Measurements from ENCODE around the gene PDK2.
A peak's percentile ranks its signal among the peaks of the same experiment; 100 is the strongest.

The PDK2 gene

DNA sequence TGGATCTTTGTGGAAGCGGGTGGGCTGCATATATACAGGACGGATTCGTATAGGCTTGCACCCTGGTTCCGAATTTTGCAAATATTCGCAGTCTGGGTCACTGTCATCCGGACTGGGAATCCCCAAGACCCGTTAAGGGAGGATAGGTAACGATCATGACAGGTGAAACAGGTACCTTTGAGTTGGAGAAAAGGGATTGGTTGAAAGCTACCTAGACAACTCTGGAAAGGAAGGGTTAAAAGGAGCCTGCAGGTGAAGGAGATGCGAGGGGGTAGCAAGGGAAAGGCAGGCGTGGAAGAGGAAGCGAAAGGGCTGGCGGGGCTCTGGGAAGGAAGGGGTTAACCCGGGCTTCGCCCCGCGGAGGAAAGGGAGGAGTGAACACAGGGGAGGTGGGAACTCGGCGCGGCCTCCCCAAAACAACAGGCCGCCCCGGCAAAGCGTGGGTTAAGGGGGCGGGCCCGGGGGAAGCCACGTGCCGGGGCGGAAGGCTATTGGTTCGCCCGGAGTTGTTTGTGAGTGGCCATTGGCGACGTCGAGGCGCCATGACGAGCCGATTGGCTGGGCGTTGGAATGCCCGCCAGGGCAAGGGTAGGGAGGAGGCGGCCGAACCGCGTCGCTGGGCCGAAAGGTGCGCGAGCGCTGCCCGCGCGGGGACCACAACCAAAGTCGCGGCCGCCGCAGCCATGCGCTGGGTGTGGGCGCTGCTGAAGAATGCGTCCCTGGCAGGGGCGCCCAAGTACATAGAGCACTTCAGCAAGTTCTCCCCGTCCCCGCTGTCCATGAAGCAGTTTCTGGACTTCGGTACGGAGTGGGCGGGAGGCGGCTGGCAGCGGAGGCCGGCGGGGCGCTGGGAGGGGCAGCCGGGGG, at the start of gene PDK2:
Gene PDK2, plus strand, starts transcription at position 599 of the 867 bp plus-strand sequence. Its CDS starts 85 bp downstream, at position 684.
- DNase-seq: peak; percentile 78 to 79

DNA sequence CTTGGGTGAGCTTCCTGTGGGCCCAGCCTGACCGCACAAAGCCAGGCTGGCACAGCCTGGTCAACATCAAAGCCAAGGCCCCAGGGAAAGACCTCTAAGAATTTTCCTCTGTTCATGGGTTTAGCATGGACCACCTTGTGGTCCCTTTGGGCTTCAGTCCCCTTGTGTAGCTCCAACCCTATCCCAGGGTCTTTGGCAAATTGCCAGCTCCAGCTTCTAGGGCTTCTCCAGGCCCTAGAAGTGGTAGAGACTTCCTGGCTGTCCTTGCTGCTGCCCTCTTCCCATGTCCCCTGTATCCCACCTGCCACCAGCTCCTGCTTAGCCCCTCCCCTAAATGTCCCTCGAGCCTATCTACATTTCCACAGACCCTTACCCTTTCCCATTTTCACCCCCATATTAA, 49.0 kb upstream of the PDK2 start:
- DNase-seq: no peak

DNA sequence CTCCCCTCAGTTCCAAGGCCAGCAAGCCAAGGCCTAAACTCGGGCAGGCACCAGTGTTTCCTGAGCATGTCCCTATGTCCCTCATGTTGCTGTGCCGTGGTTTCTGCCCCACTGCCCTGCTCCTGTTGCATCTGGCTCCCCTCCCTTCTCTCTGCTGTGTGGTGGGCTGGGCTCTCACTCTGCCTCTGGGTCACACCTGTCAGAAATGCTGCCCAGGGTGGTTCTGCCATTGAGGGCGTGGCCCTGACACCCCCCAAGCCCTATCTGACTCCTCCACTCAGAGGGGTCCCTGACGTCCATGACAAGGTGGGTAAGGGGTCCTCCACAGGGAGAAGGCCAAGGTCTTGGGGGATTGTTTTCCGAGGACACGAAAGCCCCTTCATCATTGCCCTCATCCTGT, 48.5 kb upstream of the PDK2 start:
- DNase-seq: no peak

DNA sequence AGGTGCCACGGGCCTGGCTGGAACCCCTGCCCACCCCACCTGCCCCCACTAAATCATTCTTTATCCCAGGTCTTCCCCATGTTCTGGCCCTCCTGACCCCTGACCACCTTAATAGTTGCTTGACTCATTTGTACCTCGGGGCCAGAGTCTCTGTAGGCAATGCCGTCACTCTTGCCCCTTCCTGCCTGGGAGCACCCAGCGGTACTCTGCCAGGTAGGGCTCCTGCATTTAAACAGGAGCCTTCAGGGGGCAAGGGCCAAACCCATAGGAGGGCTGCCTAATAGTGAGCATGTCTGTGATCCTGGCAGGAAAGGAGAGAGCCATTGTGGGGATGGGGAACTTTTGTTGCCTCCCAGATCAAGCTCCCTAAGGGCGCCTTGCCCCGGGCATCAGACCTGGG, 48.1 kb upstream of the PDK2 start:
- DNase-seq: no peak

DNA sequence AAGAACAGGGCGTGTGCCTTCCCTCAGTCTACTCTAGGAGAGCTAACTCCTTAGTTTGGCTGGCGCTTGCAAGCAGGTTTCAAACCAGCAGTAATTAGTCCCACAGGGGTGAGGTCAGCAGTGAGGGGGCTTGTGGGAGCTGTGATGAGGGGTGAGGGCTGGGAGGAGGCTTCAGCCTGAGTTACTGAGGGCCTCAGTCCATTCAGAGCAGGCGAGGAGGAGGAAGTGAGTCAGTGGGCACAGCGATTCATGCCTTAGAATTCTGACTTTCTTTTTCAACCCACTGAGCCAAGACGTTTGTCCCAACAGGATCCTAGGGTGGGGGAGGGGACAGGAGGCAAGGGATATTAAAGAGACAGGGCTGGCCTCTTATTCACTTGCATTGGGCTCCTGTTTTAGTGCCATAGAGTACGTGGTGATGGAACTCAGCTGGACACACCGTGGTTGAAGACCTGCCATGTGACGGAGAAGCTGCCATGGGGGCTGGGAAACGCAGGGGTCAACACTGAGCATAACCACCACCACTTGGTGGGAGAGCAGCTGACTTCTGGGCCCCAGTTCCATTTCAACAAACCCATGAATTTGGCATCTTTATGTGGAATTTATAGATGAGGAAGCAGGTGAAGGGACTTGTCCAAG, 47.5 kb upstream of the PDK2 start:
- no peak for DNase-seq

DNA sequence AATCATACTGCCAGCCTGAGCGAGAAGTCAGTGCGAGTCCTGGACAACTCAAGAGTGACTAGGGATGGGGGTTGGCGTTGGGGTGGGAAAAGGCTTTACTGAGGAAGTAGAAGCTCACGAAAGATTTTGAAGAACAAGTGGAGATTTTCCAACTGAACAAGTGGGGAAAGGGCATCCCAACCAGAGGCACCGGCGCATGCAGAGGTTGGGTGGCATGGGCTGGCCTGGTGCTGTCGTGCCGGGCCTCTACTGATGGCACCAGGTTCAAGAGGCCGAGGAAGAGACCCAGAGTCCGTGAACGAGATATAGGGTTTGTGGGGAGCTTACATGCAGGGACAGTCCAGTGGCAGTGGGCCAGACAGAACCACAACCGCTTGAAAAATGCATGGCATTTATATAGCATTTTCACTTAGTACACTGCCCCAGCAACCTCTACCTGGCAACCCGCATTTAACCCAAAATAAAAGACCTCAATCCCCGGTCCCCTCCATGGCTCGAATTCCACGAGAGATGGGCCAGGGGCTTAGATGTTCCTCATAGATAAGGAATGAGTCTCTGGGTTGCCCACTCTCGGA, 46.9 kb upstream of the PDK2 start:
- no peak for DNase-seq

DNA sequence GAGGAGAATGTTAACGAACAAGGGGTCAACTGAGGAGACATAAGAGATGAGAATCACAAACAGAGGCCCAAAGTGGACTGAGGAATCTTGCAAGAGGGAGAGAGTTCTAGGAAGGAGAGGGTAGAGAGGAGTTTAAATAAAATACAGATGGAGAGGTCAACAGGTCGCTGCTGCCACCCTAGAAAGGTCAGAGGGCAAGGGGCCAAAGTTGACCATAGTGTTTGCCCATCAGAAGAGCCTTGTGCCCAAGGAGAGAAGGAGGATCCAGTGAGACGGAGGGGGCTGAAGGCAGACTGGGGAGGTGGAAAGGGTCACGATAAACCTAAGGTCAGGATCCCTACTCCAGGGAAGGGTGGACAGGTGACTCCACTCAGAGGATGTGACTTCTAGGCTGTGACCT, 46.2 kb upstream of the PDK2 start:
- no peak for DNase-seq

DNA sequence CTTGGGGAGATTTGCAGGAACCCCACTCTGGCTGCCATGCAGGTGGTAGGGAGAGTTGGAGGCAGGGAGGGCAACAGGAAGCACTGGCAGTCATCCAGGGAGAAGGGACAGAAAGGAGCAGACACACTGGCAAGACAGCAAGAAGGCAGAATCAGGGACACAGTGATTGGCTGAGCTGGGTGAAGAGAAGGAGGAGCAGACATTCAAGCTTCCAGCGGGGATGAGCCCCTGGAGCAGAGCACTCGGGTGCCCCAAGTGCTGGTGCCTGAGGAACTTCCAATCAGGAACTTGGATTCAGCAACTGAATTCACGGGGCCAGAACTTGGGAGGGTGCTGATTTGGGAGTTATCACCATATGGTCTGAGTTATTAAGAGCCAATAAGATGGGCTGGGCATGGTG, 45.5 kb upstream of the PDK2 start:
- DNase-seq: no peak

DNA sequence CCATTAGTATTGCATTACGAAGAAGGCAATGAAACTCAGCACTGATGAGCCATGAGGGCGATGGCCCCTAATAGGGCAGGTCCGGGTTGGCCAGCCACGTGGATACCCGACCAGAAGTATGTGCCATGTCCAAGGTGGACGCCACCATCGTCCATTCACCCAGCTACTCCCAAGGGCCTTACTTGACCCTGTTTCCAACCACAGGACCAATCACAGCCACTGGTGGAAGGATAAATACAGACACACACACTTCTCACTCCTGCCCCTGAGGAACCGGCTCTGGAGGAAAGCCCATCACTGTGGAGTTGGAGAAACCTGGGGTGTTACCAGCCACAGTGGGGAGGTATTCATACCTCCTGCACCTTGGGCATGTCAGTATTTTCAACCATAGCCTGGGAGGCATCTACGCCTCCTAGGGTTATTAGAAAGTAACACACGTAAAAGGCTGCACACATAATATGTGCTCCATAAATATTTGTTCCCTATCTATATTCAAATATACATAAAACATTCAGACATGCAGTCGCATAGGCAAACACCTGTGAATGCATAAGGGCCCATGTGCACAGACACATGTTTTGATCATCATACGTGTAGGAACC, 44.6 kb upstream of the PDK2 start:
- DNase-seq: no peak

DNA sequence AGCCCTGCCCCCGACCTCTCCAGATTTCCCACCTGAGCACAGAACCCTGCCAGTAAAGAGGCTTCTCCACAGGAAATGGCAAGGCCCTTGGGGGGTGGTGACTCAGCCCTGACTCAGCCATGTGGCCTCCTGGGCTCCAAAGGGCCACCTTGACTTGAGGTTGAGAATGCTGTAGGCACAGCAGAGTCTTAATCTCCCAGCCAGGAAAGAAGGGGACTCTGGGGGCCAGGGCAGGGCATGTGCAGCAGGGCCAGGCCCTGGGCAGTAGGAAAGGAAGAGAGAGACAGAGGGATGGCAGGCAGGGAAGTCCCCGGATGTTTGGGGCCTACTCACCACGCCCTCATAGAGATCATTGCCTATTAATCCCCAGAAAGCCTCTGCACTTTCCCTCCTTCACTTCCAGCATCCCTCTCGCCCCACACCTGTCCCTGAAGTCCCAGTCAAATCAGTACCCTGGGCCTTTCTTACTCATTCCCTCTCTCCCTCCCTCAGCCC, 44.0 kb upstream of the PDK2 start:
- no peak for DNase-seq

DNA sequence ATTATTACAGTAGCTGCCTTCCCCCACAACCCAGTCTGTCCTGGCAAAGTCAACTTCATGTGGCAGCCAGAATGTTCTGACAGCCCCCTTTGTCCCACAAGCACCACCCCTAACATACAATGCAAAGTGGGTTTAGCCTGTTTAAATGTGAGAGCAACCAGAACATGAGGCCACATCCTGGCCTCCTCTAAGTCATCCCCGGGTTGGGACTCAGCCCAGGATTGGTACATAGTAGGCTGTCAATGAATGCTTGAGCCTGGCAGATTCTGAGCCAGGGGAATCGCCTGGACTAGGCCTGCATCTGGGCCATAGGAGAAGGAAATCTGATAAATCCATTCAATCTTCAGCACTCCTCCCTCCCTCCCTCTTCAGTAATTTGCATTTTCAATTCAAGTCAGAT, 43.5 kb upstream of the PDK2 start:
- DNase-seq: no peak

DNA sequence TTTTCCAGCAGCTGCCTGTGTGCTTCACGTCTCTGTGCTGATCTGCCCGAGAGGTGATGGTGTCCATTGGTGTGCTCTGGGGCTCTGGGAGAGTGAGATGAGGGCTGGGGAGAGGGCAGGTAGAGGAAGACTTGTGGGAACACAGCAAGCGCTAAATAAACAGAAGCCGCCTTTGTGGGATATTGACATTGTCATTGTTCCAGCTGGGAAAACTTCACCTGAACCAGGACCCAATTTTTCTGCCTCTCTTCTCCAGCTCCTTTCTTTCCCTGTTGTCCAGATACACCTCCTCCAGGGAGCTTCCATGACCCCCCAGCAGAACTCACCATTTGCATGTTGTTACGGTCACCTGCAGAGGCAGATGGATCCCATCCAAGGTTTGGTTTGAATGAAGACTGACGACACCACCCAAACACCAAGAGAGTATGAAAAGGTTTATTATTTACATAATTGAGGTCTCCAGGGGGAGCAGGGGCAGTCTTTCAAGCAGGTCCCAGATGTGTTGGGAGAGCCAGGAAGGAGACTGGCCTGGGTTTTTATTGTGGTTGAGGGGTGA, 42.8 kb upstream of the PDK2 start:
- DNase-seq: no peak

DNA sequence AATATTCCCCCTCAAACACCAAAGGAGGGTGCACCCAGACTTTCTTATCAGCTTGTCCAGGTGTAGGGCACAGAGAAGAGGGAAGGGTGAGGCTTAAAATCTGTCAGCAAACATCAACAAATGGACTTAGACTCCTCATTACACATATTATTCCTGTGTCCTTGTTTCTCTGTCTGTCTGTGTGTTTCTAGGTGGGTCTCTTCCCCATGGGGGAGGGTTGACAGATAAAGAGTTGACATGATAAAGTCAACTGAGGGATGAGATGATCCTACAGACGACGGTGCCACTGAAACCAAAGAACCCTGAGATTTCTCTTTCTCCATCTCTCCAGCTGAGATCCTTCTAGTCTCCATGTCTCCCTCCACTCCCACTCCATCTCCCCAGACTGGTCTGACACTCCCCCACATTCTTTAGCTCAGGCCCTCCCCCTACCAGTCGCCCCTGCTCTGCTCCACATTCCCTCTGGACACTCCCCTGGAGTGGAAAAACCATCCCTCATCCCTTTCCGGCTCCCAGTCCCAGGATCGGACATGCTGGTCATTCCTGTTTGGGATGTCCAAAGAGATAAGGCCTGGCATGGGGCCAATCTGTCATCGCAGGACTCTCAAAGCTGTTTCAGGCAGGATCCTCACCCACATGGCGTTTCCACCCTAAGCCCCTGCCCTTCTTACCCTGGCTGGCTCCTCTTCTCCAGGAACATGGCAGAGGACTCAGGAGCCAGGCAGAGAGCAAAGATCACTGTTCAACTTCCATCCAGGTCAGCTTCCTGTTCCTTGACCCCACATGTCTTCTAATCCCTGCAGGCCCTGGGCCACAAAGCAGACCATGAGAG, 42.1 kb upstream of the PDK2 start:
- DNase-seq: no peak

DNA sequence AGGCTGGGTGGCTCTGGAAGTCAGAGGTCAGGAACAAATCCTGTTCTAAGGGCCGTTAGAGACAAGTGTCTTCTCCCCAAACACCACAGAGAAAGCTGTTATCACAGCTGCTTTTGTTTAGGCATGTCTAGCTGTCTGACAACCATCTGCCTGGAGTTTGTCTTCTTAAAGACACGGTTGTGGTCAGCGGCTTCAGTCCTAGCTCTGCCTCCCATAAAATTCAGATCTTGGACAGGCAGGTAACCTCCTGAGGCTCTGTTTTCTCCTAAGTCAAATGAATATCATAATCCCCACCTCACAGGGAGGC, 41.5 kb upstream of the PDK2 start:
- no peak for DNase-seq

DNA sequence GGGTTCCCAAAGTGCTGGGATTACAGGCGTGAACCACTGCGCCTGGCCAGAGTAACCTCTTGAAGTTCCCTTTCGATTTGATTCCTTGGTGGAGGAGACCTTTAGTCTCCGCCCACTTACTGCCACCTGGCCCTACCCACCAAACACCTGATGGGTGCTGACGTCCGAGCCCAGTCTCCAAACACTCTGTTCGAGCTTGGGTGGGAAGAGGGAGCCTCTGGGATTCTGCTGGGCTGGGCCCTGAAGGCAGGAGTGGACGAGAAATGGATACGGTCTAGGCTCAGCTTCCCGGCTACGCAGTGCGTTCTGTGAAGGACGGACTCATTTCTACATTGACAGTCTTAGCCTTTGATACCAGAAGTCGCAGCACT, 40.1 kb upstream of the PDK2 start:
- DNase-seq: peak in 1 of 2 experiments; percentile 28

DNA sequence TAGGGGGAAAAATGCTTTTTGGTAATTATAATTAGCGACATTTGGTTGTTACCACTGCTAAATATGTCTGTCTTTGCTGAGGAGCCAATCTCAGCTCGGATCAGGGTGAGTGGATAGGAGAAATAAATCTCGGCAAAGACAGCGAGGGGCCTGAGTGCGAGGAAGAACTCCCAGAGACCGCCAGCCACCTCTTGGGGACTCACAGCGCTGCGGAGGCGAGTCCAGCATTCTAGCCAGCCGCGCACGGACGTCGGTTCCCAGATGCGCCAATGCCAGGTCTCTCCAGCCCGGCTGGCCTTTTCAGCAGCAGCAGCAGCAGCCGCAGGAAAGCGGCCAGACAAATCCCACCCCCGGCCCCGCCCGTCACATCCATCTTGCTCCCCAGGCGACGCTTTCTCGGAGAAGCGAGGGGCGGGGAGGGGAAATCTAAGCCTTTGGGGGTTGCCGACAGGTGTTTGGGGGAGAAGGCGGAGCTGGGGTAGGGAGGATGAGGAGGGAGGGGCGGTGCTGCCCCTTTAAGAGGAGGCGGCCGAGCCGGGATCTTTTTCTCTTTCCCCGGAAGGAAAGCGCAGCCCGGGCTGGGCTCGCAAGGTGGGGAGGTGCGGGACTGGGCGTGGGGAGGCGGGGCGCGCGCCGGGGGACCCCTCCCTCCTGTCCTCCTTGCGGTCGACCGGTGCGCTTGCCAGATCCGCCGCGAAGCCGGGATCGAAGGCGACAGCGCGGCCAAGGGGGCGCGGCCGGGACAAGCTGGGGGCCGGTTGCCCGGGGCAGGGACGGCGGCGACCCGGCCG, 39.5 kb upstream of the PDK2 start, which contains the start of gene ITGA3:
Gene ITGA3, plus strand, starts transcription at position 685 of the 791 bp plus-strand sequence. CDS start 330 bp downstream, outside the sequence.
- DNase-seq: no peak

DNA sequence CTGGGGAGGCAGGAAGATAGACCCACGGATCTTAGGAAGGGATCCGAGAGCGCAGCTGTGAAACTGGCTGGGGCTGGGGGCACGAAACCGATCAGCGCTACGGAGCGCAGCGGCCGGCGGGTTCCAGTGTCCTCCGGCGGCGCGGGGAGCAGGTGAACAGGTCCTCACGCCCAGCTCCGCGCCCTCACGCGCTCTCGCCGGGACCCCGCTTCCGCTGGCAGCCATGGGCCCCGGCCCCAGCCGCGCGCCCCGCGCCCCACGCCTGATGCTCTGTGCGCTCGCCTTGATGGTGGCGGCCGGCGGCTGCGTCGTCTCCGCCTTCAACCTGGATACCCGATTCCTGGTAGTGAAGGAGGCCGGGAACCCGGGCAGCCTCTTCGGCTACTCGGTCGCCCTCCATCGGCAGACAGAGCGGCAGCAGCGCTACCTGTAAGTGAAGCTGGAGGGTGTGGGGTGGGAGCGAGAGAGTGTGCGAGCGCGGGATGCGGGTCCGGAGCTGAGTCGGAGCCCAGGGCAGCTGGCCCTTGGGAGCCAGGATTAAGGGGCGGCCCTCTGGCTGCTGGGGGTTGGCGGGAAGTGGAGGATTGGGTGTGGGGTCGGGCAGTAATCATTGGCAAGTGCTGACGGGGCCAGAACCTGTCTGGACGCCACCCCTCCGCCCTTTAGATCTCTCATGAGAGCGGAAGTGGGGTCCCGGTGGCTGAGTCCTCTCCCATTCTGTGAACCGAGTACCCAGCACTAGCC, 38.8 kb upstream of the PDK2 start:
- no peak for DNase-seq

DNA sequence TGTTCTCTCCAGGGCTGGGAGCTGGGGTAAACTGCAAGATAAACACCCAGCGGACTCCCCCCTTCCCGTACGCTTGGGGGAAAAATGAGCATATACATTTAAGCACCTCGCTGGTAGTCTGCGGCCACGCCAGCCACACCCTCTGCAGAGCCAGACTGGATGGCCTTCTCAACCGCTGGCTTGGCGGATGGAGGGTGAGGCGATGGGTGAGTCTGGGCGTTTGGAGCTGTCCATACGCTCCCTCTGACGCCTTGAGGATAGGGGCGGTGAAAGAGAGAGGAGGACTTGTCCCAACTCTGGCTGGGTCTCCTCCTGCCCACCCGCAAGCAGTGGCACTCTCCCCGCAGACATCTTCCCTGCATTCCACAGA, 38.2 kb upstream of the PDK2 start:
- no peak for DNase-seq

DNA sequence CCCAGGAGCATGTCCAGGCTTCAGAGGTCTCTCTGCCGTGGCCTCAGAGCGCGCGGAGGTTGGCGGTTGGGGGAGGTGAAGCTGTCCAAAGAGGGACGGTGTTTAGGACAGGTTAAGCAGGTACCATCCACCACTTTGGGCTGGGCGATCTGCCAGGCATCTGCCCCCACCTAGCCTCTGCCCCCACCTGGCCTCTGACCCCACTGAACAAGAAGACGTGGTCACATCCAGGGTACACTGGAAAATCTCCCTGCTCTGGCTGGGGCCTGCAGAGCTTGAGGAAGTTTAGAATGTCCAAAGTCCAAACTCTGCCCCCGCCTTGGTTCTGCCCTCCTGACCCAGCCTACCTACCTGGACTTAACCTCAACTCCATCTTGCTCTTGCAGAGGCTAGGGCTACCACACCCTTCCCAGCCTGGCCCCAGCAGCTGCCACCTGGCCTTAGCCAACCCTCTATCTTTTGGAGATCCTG, 37.6 kb upstream of the PDK2 start:
- no peak for DNase-seq

DNA sequence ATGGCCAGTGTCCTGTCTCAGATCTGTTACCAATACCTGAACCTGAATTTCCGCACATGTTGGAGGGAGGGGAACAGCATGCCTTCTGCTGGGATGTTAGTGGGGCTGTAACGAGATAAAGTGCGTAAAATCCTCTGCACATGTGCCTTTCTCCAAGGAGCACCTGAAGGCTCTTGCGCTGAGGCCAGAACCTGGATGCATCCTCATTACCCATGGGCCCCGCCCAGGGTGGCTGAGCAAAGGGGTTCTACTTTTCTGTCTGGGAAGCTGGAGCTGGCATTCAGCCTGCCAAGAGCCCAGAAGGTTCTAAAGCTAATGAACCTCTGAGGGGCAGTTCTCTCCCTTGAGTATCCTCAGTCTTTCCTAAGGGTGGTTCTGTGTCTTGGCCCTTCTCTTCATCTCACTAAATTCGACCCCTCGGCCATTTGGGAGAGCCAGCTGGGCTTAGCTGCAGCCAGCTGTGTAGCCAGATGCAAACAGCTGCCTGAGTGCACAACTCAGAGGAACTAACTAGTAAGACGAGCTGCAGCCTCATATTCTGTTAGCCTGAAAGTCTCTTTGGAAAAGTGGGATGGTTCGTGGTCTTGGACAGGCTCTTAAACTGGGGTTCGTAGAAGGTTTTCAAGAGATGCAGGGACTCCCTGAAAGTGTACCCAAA, 36.7 kb upstream of the PDK2 start:
- no peak for DNase-seq
